HG03521 (cell line): ENCODE measurements around the gene OR1D5.
"Not testable (repeated sequence)": the region's sequence is repeated elsewhere in the genome, so short reads cannot be mapped to it uniquely, and the experiment has no call there.

ENCODE experiments used
- ATAC-seq: cut with Tn5 transposase; IDR thresholded peaks from one replicate; pipeline ENCODE4 v1.9.1; 2021; ENCODE audit warnings: mild to moderate bottlenecking, moderate library complexity; ENCODE audit not compliant: unreplicated experiment

The OR1D5 gene

GRCh38 chr17:3063507-3063906, at the start of gene OR1D5:
OR1D5 (minus strand) TSS chr17:3063607; CDS start chr17:3063607, 0 bp downstream.
- not testable (repeated sequence) for ATAC-seq

GRCh38 chr17:3104322-3104721, 40.9 kb upstream of the OR1D5 start, which contains the start of gene OR1D2:
OR1D2 (minus strand) TSS chr17:3104422; CDS start chr17:3092996, 11,426 bp downstream.
- no peak for ATAC-seq

- ATAC-seq = not testable (repeated sequence)
Observed at GRCh38 chr17:3073850-3074249, 10.4 kb upstream of the OR1D5 start.

- ATAC-seq = not testable (repeated sequence)
Observed at GRCh38 chr17:3065192-3065591, 1.8 kb upstream of the OR1D5 start.

- ATAC-seq = not testable (repeated sequence)
Observed at GRCh38 chr17:3062824-3063377, 506 bp downstream of the OR1D5 start.

- ATAC-seq = not testable (repeated sequence)
Observed at GRCh38 chr17:3054868-3055267, 8.5 kb downstream of the OR1D5 start.

- ATAC-seq = no peak
Observed at GRCh38 chr17:3049705-3050295, 13.6 kb downstream of the OR1D5 start.

GRCh38 chr17:3048727-3049471, 14.5 kb downstream of the OR1D5 start:
- peak; percentile 97 for ATAC-seq

- no peak for ATAC-seq
Observed at GRCh38 chr17:3046753-3047152, 16.7 kb downstream of the OR1D5 start.

- no peak for ATAC-seq
Observed at GRCh38 chr17:3043737-3044365, 19.6 kb downstream of the OR1D5 start.

GRCh38 chr17:3040882-3041281, 22.5 kb downstream of the OR1D5 start:
- ATAC-seq = no peak

- no peak for ATAC-seq
Observed at GRCh38 chr17:3039736-3040135, 23.7 kb downstream of the OR1D5 start.

- ATAC-seq = no peak
Observed at GRCh38 chr17:3038941-3039340, 24.5 kb downstream of the OR1D5 start.

GRCh38 chr17:3037259-3037658, 26.1 kb downstream of the OR1D5 start:
- no peak for ATAC-seq

GRCh38 chr17:3036800-3037199, 26.6 kb downstream of the OR1D5 start:
- no peak for ATAC-seq

- ATAC-seq = no peak
Observed at GRCh38 chr17:3035968-3036280, 27.5 kb downstream of the OR1D5 start.

GRCh38 chr17:3035256-3035967, 28.0 kb downstream of the OR1D5 start:
- no peak for ATAC-seq

GRCh38 chr17:3034578-3034920, 28.9 kb downstream of the OR1D5 start:
- no peak for ATAC-seq

GRCh38 chr17:3033741-3034577, 29.4 kb downstream of the OR1D5 start:
- no peak for ATAC-seq

- ATAC-seq = no peak
Observed at GRCh38 chr17:3033248-3033640, 30.2 kb downstream of the OR1D5 start.
